HAP-1 (cell line): ENCODE results near the gene NUDT1.

Source experiments
- DNase-seq, 2 experiments: peaks; one replicate each; pipeline ENCODE4 v3.0.0-alpha.2; 2016 to 2020; ENCODE audit warnings: low spot score in 2 of 2
- H3K27me3 ChIP-seq: fragments of 250-450 bp; sonication (Bioruptor Pico); 2 replicates; pipeline ENCODE4 v1.5.1; 2020; ENCODE audit warnings: low read depth, mild to moderate bottlenecking, moderate library complexity
- H3K36me3 ChIP-seq: fragments of 250-450 bp; sonication (Bioruptor Pico); replicated peaks from 2 replicates; pipeline ENCODE4 v1.5.1; 2020; ENCODE audit warnings: mild to moderate bottlenecking
- H3K4me1 ChIP-seq: fragments of 250-450 bp; sonication (Bioruptor Pico); 2 replicates; pipeline ENCODE4 v1.5.1; 2020; ENCODE audit warnings: mild to moderate bottlenecking
- H3K4me3 ChIP-seq: fragments of 250-450 bp; sonication (Bioruptor Pico); 2 replicates; pipeline ENCODE4 v1.5.1; 2020; ENCODE audit warnings: mild to moderate bottlenecking, moderate library complexity
- H3K9me3 ChIP-seq: fragments of 250-450 bp; sonication (Bioruptor Pico); 2 replicates; pipeline ENCODE4 v1.5.1; 2020; ENCODE audit warnings: mild to moderate bottlenecking, moderate library complexity
- in situ Hi-C: fragments of 300-500 bp; cut with MboI; formaldehyde crosslinking; loops from 3 replicates; pipeline ENCODE4 v1.14.3; 2020; ENCODE audit warnings: low sequenced_read_pairs, inconsistent platforms, mixed read lengths

Gene NUDT1

DNA sequence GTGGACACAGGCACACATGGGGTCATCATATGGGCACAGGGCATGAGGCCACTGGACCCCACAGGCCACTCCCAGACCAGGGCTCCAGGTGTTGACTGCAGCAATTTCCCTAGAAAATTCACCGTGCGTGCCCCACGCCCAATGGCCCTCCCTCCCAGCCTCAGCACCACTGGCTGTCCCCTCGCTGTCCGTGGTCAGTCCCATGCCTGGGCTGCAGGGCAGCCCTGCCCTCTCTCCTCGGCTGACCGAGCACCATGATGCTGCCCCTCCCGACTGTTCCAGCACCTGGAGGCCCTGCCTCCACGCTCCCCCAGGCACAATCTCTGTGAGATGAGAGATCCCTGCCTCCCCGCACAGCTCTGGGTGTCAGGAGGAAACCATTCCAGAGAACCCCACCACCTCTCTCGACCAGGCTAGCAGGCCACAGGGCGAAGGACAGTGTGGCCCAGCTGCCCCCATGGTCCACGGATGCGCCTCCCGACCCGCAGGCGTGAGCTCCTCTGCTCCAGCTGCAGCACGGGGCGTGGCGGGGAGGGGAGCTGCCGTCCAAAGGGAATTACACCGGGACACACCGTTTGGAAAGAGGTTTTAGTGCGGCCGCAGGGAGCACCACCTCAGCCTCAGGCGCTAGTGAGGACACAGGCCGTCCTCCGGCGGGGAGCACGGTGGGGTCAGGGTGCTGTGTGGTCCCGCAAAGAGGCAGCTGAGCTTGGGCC, 12.6 kb downstream of the NUDT1 start:
- Histone ChIP-seq H3K9me3 (no peaks in the 10 kb centered on the region), H3K27me3 (no peaks in the 10 kb centered on the region), H3K4me3 (no peak overlapping the region), H3K36me3 (no peaks in the 10 kb centered on the region; the same call in none of the 2 replicates), H3K4me1 (no peaks in the 10 kb centered on the region)
- DNase-seq = no peak
- in situ Hi-C loops = no loop called here

DNA sequence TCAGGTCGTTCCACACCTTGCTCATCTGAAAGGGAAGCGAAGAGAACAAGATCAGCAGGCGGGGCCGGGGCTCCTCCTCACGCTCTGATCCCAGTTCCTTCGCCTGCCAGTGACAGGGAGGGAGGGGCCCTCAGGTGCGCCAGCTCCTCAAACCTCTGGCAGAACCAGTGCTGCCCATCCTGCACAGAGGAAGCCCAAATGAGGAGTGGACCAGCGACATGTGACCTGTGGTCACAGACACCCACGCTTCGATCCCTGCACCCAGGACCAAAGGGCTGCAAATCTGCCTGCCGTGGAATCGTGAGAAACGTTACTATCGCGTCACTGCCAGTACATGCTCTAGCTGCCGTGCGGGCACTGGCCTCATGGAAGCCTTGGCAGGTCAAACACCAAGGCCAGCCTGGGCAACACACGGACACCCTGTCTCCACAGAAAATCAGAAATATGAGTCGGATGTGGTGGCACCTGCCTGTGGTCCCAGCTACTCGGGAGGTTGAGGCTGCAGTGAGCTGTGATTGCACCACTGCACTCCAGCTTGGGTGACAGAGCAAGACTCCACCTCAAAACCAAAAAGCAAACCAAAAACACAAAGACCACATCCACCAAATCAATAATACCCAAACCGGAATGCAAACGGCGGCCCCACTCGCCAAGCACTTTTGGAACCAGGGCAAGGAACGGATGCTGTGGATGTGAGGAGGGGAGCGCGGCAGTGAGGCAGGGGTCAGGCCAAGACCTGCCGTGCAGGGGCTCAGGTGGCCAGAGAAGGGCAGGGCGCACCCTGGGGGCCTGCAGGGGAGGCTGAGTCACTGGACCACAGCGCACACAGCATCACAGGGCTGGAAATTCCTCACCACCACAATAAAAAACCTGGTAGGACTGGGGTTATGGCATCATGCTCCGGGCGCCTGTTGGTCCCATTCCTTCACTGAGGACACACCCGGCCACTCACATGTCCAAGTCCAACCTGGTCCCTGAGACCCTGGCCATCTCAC, 13.4 kb downstream of the NUDT1 start:
- in situ Hi-C loops = no loop called here
- Histone ChIP-seq H3K4me1 (no peaks in the 10 kb centered on the region), H3K9me3 (no peaks in the 10 kb centered on the region), H3K27me3 (no peaks in the 10 kb centered on the region), H3K4me3 (no peak overlapping the region), H3K36me3 (no peaks in the 10 kb centered on the region)
- DNase-seq = no peak

DNA sequence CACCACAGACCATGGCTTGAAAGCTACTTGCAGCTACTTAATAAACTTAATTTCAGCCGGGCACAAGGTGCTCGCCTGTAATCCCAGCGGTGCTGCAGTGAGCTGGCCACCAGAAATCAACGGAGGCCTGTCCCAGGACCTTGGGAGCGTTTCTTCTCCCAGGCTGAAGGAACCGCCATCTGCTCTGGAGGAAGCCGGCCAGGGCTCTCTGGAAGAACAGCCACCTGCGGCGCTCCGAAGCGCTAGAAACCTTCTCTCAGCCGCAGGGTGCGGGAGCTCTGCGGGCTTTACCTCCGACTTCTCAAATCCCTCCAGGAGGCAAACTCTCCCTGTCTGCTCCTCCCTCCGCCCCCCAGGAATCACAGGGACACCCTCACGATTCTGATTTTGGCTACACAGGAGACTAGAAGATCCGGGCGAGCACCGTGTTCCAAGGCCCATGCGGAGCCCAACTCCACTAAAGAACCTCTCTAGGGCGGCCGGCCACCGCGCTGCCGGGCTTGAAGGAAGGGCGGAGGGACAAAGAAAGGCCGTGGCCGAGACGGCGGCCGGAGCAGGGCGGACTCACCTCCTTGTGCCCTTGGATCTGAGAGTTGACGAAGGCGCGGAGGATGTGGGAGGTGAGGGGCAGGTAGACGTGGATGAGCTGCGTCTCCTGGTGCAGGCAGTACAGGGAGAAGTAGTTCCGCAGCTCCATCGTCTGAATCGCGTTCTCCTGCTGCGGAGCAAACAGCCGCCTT, 14.4 kb downstream of the NUDT1 start:
- no peaks in the 10 kb centered on the region for H3K27me3 ChIP-seq
- H3K9me3 ChIP-seq = no peaks in the 10 kb centered on the region
- no peak for DNase-seq
- no peak overlapping the region for H3K4me3 ChIP-seq
- no peaks in the 10 kb centered on the region for H3K4me1 ChIP-seq
- in situ Hi-C loops = no loop called here
- no peaks in the 10 kb centered on the region for H3K36me3 ChIP-seq

- H3K36me3 ChIP-seq = no peaks in the 10 kb centered on the region
- no peak for DNase-seq
- in situ Hi-C loops = no loop called here
- H3K9me3 ChIP-seq = no peaks in the 10 kb centered on the region
- no peak overlapping the region for H3K4me3 ChIP-seq
- no peaks in the 10 kb centered on the region for H3K4me1 ChIP-seq
- H3K27me3 ChIP-seq = no peaks in the 10 kb centered on the region
These were observed 15.1 kb downstream of the NUDT1 start for GRCh38 chr7:2257046-2257551.

- H3K4me3 ChIP-seq = no peak overlapping the region
- in situ Hi-C loops = no loop called here
- no peaks in the 10 kb centered on the region for H3K4me1 ChIP-seq
- no peaks in the 10 kb centered on the region for H3K9me3 ChIP-seq
- no peaks in the 10 kb centered on the region for H3K36me3 ChIP-seq
- no peaks in the 10 kb centered on the region for H3K27me3 ChIP-seq
- no peak for DNase-seq
These were observed 15.6 kb downstream of the NUDT1 start for GRCh38 chr7:2257651-2258050.

DNA sequence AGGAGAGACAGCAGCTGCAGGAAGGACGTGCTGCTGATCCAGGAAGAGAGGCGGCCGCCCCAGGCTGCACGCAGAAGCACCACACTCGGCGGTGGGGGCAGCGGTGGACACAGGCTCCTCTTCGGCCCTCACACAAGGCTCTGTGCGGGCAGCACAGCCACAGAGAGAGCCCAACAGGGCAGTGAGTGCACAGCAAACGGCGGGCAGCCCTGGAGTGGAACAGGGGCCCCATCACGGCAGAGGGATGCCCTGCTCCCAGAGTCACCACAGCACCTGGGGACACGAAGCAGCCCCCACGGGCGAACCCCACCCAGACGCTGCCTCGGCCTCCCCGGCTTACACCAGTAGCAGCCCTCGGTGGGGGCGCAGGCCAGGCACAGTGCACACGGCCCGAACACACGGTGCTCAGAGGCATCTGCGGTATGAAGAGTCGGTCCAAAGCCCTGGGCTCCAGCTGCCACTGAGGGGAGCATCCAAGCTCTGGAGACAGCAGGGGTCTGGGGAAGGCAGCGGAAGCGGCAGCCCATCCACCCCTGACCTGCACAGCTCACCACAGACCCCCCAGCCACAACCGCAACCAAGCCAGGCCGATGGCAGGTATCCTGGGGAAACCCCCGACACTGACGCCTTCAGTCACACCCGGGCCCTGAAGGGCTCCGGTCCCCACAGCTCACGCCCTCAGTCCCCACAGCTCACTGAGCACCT, 16.8 kb downstream of the NUDT1 start:
- in situ Hi-C loops = no loop called here
- no peak overlapping the region for H3K4me3 ChIP-seq
- H3K36me3 ChIP-seq = no peaks in the 10 kb centered on the region; the same call in 1 of the 2 replicates
- no peaks in the 10 kb centered on the region for H3K4me1 ChIP-seq
- H3K27me3 ChIP-seq = no peaks in the 10 kb centered on the region
- no peaks in the 10 kb centered on the region for H3K9me3 ChIP-seq
- DNase-seq = no peak

DNA sequence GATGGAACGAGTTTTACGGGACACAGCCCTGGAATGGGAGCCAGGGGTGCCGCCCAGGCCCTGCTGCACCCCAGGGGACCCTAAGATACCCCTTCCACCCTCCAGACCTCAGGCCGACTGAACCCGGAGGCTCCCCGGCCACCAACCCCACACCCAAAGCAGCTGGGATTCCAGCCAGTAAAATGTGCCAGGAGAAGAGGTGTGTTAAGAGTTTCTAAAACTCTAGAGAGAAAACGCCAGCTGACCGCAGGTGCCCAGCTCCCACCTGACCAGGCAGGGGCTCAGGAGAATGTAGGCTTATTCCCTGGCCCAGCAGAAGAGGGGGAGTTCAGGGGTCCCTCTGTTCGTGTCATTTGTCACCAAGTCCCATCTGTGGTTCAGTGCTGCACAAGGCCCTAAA, 17.5 kb downstream of the NUDT1 start:
- in situ Hi-C loops = no loop called here
- Histone ChIP-seq H3K4me1 (no peaks in the 10 kb centered on the region), H3K36me3 (no peaks in the 10 kb centered on the region; the same call in 1 of the 2 replicates), H3K9me3 (no peaks in the 10 kb centered on the region), H3K4me3 (no peak overlapping the region), H3K27me3 (no peaks in the 10 kb centered on the region)
- no peak for DNase-seq

DNA sequence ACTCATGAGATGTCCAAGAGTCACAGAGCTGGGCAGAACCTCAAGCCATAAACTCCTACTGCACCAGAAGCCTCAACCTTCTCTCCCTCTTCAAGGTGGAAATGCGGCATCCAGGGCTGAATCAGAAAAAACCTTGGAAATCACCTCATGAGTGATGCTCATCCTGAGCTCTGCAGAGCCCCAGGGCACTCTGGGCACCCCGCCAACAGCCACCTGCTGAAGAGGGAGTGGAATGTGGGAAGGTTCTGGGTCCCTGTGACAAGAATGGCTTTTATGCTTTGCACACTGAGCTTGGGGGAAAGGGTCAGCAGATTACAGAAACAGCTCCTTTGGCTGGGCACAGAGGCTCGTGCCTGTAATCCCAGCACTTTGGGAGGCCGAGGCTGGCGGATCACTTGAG, 18.8 kb downstream of the NUDT1 start:
- in situ Hi-C loops = no loop called here
- DNase-seq = peak; percentile 20 to 76
- Histone ChIP-seq H3K4me1 (no peaks in the 10 kb centered on the region), H3K4me3 (no peak overlapping the region), H3K27me3 (no peaks in the 10 kb centered on the region), H3K36me3 (no peaks in the 10 kb centered on the region; the same call in 1 of the 2 replicates), H3K9me3 (no peaks in the 10 kb centered on the region)

- no peak for DNase-seq
- H3K4me3 ChIP-seq = no peak overlapping the region
- H3K9me3 ChIP-seq = no peaks in the 10 kb centered on the region
- no peaks in the 10 kb centered on the region for H3K4me1 ChIP-seq
- no peaks in the 10 kb centered on the region; the same call in 1 of the 2 replicates for H3K36me3 ChIP-seq
- in situ Hi-C loops = no loop called here
- no peaks in the 10 kb centered on the region for H3K27me3 ChIP-seq
These were observed 19.6 kb downstream of the NUDT1 start for GRCh38 chr7:2261611-2262010.

DNA sequence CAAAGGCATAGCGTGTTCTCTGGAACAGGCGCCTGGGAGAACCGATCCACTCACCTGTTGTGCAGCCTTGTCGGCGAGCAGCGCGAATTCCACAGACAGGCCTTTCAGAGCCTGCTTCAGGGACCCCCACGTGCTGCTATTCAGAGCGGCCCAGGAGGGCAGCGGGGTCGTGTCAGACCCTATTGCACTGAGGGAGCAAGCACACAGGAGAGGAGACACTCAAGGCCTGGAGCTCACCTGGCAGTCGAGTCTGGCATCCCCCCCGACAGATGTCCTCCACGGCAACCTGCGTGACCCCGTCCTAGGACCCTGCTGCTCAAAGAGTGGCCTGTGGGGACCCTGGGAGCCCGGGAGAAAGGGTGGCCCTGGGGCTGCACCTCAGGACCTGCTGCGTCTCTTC, 21.1 kb downstream of the NUDT1 start:
- H3K4me1 ChIP-seq = no peaks in the 10 kb centered on the region
- no peaks in the 10 kb centered on the region; the same call in 1 of the 2 replicates for H3K36me3 ChIP-seq
- H3K4me3 ChIP-seq = no peak overlapping the region
- no peaks in the 10 kb centered on the region for H3K27me3 ChIP-seq
- DNase-seq = no peak
- in situ Hi-C loops = no loop called here
- H3K9me3 ChIP-seq = no peaks in the 10 kb centered on the region

DNA sequence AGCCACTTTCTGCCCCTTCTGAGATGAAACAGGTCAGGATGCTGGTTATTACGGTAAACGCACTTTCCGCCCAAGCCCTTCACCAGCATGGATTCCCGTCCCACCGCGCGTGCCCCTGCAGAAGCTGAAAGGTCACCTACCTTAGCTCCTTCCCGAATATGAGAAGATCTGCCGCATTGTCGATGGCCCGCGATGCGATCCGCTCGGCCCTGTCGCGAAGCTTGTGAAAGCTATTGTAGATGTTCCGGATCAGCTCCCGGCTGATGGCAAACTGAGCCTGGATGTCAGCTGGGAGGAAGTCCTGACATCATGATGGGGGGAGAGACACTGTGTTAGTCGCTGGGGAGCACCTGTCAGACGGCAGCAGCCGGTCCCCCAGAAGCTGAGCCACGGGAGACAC, 22.1 kb downstream of the NUDT1 start:
- Histone ChIP-seq H3K36me3 (no peaks in the 10 kb centered on the region; the same call in 1 of the 2 replicates), H3K4me3 (no peak overlapping the region), H3K27me3 (no peaks in the 10 kb centered on the region), H3K4me1 (no peaks in the 10 kb centered on the region), H3K9me3 (no peaks in the 10 kb centered on the region)
- in situ Hi-C loops = no loop called here
- no peak for DNase-seq

DNA sequence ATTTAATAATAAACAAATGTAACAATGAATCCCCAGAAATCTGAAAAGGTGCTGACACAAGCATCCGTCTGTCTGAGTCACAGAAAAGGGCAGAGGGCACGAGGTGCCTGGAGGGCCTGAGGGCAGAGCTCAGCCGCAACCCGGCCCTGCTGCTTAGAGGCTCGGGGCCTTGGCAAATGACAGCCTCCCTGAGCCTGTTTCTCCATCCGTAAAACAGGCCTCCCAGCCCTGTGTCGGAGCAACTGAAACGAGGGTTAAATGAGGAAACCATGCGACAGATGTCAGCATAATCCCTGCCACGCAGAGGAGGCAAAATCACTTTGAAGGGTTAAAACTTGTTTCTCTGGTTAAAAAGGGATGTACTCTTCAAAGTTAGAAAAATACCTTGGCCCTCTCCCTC, 24.9 kb downstream of the NUDT1 start:
- DNase-seq = no peak
- no peak overlapping the region for H3K4me3 ChIP-seq
- H3K4me1 ChIP-seq = 0 out of 2 replicates have a peak, but pooled peaks cover 2% of the 10 kb centered on the region
- no peaks in the 10 kb centered on the region for H3K9me3 ChIP-seq
- in situ Hi-C loops = no loop called here
- no peaks in the 10 kb centered on the region for H3K27me3 ChIP-seq
- H3K36me3 ChIP-seq = no peaks in the 10 kb centered on the region; the same call in none of the 2 replicates
